ENCODE measurements around the gene PDGFD.

The PDGFD gene

DNA sequence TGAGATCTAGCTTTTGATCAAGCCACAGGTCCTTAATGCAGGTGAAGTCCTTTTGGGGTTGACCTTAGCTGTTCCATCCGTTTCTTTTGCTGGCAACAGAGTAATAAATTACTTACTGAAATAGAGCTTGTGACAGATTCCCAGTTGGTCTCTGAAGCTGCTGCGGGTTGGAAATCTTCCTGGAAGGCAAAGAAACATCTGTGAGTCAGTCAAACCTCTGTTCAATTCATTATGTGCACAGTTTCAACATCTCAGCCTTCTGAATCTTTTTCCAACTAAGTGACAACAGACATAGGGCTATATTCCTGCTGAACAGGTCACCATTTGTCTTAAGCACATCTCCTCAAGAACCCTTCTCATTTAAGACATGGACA is 216.4 kb downstream of the PDGFD start:
- no peak for DNase-seq

DNA sequence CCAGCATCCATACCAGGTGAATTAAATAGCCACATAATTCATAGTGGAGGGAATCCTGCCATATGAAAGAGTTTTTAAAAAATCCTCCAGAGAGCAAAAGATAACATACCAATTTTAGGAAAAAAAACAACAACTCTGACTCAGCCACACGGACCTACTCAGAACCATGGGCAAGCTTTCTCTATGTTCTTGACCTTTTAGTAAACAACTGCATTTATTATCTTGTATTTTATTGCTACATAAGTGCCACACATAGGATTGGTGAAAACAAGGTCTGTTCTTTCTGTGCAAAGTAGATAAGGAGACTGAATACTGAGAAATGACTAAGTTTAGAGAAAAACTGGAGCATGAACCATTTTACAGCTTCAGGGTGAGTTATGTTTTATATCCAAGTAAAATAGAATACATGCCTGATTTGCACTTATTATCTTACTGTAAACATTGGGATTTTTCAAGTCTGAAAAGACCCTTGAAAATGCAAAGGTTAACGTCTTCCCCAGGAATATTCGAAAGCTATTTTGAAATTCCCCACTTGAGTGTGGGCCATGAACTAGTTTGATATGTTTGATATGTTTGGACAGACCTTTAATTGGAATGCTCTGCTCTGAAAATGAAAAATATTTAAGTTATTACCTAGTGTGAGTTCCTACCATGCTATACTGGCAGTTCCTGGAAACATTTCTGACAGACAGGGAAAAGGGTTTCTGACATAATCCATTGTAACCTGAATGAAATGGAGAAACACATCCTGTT is 217.0 kb downstream of the PDGFD start:
- no peak for DNase-seq

DNA sequence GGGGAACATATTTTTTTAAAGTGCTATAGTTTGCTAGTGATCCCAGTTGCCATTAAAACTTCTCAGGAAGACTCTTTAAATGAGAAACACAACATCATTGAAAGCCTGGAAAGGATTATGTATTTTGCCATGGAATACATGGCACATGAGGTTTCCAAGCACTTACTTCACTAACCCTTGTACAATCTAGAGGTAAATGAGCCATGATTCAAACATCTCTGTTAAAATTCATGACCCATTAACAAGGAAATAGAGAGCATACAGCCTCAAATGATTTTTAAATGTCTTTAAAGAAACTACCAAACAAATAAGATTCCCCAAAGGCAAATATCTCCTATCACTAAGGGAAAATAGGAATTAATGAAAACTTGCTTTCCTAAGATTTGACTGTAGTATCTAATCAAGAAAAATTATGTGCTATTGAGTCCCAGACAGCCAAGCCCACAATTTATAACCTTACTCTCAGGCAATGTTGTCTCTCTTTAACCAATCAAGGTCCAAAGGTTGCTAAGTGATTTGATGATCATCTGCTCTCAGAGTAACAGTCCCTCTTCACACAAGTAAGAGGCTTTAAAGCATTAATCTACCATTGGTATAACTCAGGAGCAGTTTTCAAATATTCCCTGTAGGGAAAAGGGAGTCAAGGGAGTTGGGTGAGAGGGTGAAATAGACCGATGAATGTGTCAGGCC is 219.6 kb downstream of the PDGFD start:
- DNase-seq, result no peak

DNA sequence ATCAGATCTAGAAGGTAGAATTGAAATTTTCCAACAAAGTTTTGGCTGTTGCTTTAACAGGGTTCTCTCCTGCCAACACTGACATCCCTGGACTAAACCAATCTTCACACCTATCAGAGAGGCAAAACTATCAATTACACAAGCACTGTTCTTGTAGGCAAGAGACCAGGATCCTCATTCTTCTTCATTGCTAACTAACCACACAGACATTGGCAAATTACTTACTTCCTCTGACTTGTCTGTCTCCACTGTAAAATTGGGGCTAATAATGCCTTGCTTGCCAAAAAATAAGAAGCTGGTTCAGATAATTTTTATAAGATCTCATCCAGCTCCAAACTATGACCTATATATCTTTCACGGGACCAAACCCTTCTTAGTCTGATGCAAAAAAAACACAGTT is 221.3 kb downstream of the PDGFD start:
- no peak for DNase-seq

DNA sequence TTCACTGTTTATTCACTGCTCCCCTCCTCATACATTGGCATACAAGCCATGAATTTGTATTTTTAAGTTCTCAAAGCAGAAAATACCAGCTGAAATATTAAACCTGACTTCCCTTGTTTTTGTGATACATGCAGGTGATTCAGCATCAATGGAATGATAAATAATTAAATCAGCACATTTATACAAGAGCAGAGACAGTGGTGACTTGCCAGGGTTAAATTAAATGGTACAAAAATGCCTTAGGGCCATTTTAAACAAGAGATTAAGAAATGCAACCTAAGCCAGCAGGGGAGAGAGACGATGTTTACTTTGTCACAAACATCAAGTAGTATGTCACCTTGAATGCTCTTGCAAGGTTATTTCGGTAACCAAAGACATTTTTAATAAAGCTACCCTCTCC is 223.4 kb downstream of the PDGFD start:
- DNase-seq, result no peak

DNA sequence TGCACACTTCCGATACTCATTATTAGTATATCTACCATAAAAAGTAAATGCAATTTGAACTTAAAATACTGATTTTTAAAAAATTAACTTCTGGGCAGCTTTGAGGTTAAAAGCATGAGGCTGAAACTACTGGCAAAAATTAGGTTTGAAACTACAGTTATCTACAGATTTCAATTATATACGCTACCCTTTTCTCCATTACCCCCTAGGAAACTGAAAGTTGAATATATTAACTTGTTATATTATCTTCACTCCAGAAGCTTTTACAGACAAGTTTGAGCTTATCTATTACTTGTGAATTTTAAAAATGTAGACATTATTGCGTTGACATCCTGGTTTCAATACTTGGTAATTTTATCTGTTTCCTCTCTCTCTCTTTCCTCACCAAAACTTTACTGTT is 224.3 kb downstream of the PDGFD start:
- DNase-seq, result no peak

DNA sequence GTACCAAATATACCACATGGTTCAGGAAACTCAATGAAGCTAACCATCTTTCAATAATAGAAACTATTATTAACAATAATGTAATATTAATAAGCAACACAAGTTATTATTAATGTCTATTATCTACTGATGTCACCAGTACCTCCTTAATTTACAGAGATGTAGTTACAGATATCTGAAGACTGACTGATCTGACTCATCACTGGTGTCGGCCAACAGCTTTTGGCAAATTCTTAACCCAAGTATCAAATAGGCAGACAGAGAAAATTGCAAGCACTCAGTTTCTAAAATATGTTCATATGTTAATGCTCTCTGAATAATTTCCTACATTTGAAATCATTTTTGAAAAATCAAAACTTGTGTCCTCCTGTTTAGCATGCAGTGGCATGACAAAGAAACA is 227.9 kb downstream of the PDGFD start:
- DNase-seq, result no peak

DNA sequence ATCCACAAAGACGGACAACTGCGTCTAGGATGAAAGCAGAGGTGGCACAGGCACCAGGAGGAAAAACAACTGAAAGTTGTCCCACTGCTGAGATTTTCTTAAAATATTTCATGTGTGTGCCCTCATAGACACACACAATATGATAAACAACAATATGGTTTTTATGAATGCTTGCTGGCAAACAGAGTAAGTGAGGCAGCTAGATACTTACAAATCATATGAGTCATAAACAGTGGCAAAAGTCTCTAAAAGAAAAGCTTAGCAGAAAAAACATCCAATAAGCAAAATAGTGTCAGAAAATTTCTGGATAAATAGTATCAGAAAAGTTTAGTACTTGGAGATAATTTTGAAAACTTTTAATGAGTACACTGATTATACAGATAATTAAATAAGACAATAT is 228.7 kb downstream of the PDGFD start:
- DNase-seq, result no peak

DNA sequence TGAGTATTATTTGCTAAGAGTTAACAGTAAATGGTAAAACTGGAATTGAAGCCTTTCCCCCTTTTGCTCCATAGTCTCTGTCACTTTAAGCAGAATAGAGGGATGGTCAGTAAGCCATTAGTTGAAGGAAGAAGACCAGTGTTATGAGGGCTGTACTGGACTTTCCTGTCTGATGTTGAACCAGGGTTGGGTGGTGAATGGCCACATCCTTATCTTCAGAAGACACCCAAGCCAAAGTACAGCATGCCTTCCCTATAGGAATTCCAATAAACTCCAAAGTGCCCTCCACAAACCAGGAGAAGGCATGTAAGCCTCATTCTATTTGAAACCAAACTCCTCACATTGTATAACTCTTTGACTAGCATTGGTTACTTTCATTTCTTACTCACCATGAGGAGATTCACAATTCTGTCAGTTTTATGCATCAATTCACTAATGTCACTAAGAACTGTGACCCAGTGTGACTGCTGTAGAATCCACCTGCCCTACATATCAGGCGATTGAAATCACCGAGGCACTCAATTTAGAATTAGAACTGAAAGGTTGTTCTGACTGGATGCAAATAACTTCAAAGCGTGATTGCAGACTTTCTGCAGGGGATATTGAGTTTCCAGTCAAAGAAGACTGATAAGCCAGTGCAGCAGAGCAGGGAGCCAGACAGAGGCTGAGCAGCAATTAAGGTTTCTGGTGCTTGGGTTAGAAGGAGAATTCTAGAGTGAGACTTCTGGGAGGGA is 234.6 kb downstream of the PDGFD start:
- no peak for DNase-seq

DNA sequence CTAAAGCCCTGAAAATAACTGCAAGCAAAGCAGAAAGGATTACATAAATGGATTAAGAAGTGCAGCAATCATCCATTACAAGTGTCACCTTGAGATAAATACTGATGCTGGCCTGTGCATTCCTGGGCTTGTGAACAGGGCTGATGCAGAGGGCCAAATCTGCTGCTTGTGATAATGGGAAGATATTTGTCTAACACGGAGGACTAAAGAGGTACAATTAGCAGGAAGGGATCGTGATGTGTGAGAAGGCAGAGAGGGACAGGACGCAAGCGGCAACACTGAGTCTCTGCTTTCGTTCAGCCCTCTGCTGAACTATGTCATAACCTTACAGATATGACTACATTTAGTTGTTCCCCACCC is 235.2 kb downstream of the PDGFD start:
- no peak for DNase-seq

DNA sequence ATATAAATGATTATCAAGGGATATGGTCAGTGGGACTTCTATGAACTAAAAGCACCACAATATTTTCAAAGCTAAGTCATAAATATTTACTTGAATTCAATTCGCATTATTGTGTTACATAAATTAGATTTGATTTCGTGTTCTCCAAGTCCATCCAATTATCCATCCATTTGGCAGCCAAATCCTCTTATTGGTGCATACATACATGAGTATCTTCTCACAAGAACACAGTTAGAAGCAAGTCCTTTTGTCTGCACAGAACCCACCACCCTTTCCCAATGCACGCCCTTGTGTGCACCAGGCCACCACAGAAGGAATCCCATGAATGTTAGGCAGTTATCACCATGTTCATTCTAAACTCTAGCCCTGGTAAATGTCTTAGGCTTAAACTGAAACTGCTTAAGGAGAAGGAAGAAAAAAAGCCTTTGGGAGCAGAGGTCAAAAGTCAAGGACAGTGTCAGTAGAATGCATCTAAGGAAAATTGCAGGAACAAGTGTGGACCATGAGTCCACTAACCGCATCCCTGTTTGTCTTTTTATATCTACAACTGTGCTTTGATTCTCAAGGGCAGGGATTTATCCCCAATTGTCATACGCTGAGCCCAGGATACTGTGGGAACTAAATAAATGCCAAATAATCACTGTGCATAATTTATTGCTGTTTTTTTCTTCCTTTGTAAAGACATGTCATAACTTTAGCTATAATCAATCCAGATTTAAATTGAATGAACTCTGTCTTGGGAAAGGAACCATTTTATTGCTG is 235.7 kb downstream of the PDGFD start:
- no peak for DNase-seq

DNA sequence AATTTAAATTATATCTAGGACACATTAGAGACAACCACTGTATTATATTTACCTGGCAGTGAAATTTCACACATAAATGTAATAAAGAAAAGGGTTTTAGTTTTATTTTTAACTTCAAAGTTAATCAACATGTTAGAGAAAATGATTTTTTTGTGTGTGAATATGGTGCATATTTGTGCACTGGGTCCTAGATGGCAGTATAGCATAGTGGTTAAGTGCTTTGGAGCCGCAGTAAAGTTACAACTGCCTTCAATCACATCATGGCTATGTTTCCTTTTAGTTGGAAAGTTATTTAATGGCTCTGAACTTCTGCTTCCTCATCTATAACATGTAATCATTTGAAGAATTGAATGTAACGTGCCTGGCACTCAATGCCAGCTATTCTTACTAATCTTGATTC is 236.4 kb downstream of the PDGFD start:
- no peak for DNase-seq

DNA sequence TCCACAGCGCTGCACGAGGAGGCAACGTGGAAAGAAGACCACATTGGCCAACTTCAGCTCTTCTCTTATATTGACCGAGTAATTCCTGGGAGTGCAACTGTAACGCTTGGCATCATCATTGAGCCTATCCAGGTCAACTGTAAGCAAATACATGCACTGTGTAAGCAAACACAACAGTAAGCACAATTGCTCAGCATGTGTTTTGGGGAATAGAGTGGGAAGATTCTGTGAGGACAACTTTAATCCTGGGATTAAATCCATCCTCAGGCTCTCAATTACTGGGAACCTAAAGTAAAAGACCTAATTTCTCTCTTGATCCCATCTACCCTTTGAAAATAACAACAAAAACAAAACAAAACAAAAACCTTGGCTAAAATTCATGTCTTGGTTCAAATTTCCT is 237.0 kb downstream of the PDGFD start:
- peak; percentile 37 for DNase-seq

DNA sequence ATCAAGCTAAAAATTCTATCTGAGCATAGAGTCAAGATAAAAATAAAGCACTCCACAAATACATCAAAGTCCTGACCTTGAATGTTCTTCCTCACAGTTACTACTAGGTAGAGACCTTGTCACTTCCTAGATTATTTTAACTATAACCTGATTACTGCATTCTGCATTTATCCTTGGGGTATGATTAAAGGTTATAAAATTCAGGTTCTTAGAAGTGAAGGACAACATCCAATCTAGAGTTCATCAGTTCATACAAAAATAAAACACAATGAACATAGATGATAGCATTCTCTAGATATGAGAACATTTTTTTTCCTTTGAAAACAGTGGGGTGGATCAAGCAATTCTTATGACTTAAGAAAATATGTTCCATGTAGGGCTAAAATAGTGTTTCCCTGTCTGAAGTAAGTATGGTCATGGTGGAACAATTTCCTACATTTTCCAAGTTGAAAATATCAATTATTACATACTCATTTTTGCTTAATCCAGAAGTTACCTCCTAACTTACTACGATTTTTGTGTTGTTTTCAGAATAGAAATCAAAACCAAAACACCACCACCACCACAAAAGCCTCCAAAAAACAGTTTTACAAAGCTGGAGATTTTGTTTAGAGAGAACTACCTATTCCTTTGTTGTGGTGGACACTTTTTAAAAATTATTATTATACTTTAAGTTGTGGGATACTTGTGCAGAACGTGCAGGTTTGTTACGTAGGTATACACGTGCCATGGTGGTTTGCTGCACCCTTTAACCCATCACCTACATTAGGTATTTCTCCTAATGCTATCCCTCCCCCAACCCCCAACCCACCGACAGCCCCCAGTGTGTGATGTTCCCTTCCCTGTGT is 239.6 kb downstream of the PDGFD start:
- no peak for DNase-seq

DNA sequence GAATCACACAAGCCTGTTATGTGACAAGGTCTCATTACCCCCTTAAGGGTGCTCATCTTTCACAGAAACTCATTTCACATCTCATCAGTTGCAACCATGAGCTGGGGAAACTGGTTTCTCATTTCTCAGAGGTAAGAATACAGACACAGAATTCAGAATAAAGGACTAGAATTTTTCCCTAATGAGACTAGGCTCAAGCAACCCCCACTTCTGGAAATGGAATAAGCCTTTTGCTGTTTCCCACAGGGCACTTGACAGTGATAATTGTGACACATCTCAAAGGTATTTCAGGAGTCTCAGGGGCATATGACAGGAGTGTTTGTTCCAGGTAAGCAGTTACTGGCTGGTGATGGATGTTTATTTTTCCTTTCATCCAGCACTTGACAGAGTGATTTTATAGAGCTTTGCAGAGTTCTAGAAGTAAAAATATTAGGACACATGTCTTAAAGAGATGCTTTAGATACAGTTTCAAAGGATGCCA is 240.5 kb downstream of the PDGFD start:
- peak; percentile 68 for DNase-seq

DNA sequence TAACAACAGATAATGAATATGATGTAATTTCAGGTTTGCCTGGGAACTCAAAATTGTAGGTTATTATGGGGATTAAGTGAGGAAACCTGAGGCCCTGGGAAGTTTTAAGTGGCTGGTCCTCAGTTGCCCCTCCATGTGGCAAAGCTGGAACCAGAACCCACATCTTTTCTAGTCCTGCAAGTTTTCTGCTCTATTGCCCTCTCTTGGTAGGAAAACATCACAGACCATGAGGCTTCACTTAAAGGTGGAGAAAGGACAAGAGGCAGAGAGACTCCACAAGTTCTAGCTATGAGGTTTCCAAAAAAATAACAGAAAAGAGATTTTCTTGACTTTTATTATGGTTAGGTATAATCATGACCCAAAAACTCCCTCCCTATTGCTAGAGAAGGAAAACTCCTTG is 243.0 kb downstream of the PDGFD start:
- DNase-seq, result no peak

DNA sequence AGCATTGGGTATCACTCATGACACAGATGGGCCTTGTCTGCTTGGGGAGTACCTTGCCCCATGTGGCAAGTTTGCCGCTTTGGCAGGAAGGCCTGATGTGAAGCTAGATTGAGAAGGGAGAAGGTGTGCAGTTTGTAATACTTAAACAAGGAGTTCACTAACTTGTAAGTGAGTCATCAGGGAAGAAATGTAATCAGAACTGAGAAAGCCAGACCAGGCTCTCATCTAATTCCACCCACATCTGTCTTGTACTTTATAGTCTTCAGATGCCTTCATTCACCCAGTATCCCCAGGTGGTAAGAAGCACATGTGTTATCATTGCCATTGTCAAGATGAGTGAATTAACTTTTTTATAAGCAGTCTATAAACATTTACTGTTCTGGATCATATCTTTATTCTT is 243.5 kb downstream of the PDGFD start:
- DNase-seq, result no peak

DNA sequence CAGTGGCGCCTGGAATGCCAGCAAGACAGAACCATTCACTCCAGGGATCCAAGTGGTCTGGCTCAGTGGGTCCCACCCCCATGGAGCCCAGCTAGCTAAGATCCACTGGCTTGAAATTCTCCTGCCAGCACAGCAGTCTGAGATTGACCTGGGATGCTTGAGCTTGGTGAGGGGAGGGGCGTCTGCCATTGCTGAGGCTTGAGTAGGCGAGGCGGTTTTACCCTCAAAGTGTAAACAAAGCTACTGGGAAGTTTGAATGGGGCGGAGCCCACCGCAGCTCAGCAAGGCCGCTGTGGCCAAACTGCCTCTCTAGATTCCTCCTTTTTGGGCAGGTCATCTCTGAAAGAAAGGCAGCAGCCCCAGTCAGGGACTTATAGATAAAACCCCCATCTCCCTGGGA is 253.2 kb downstream of the PDGFD start:
- no peak for DNase-seq

DNA sequence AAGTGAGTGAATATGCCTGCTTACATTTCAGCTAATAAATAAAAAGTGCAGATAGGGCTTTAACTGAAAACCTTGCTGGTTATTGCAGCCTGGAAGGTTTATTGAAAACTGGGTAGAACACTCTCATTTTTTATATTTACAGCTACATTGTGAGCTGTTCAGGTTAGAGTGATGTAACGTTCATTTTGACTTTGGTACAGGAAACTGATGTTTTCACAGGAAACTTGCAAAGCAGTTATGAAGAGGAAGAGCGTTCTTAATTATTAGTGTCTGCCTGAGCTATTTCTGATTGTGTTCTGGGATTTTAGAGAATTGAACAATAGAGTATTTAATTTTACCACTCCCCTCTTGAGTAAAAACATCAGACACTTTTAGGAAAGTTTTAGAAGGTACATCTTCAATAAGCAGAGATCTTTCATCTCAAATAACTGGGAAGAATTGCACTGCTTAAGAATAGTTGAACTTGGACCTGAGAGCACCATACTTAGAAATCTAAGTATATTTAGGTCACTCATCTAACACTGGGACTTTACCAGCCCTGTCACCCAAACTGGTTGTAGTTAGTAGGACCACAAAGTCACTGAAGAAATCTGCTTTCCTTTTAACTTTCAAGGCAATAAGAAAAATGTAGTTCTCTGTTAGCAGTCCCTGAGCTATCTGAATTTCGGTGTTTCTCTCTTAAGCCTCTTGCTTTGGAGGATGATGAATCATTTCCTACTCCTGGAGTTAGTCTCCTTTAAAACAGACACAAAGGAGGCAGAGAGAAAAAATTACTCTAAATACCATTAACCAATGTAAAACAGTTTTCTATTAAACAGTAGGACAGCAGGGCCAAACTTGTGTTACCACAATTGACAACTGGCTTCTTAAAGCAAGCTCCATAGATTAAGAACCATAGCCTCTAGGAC is 256.1 kb downstream of the PDGFD start:
- no peak for DNase-seq

DNA sequence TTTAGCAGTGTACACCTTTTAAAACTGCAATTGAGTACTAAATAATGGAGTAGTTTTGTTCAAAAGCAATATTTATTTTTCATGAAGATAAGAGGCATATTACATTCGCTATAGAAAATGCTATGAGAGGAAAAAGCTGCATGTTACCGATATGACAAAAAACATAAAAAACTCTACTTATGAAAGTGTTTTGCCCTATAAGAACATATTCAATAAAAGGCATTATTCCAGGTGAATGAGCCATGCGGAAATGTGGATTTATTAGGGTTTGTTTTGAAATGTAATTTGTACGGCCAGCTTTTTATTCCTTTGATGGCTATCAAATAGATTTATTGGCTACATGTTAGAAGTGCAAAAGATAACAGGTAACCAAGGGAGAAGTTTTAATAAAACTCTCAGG is 256.8 kb downstream of the PDGFD start:
- no peak for DNase-seq

DNA sequence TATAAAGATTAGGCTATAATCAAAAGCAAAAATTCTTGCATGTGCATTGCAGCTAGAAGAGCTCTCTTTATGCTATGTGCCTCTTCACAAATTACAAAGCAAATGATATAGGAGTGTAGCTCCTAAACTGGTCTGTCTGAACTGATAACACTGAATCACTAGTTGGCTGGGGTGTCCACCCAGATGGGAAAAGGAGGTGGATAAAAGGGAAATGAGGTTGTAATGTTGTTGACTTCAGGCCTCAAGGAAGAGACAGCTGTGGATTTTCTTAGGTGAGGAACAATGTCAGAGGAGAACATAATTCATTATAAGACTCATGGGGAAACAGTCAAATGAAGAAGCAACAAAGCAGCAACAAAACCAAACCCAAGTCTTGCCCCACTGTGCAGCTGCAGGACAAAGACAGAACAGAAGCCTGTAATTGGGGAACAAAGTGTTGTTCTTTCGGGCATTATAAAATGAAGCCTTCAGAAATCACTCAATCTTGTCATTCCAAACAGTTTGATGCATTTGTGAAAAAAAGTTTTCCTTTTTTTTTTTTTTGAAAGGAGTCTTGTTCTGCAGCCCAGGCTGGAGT is 257.6 kb downstream of the PDGFD start:
- no peak for DNase-seq
